22Rv1 (cell line): ENCODE results near the gene BANP.
"Not testable (repeated sequence)": the region's sequence is repeated elsewhere in the genome, so short reads cannot be mapped to it uniquely, and the experiment has no call there.

Experiments
- H3K27ac ChIP-seq: fragments of 450-650 bp; 2 replicates; pipeline ENCODE4 v1.5.1; 2017
- CTCF ChIP-seq: fragments of 450-650 bp; IDR thresholded peaks from 2 replicates; pipeline ENCODE4 v1.5.1; 2017; ENCODE audit warnings: mild to moderate bottlenecking
- ZFX ChIP-seq: fragments of 450-650 bp; IDR thresholded peaks from 2 replicates; pipeline ENCODE4 v1.6.1; 2017; ENCODE audit warnings: antibody characterized with exemption, borderline replicate concordance

Gene BANP

GRCh38 chr16:87993901-87994300 is 42.7 kb downstream of the BANP start:
- TF ChIP-seq ZFX, result no peak
- no peak for TF ChIP-seq CTCF

GRCh38 chr16:87995644-87996043 is 44.4 kb downstream of the BANP start:
- TF ChIP-seq CTCF (no peak), ZFX (no peak)
- H3K27ac ChIP-seq, result no peak overlapping the region

More at GRCh38 chr16:87993901-87994300, 42.7 kb downstream of the BANP start:
- H3K27ac ChIP-seq, result no peak overlapping the region

- H3K27ac ChIP-seq, result no peak overlapping the region
- no peak for TF ChIP-seq CTCF
- no peak for TF ChIP-seq ZFX
Observed at GRCh38 chr16:87996962-87997880, 46.0 kb downstream of the BANP start.

- H3K27ac ChIP-seq, result not testable (repeated sequence)
Observed at GRCh38 chr16:87998184-87998793, 47.1 kb downstream of the BANP start.

- H3K27ac ChIP-seq, result not testable (repeated sequence)
Observed at GRCh38 chr16:87998992-87999391, 47.8 kb downstream of the BANP start.

- no peak overlapping the region for H3K27ac ChIP-seq
- TF ChIP-seq ZFX (no peak), CTCF (no peak)
Observed at GRCh38 chr16:88002211-88002610, 51.0 kb downstream of the BANP start.

- TF ChIP-seq CTCF (no peak), ZFX (no peak)
- H3K27ac ChIP-seq, result no peak overlapping the region
Observed at GRCh38 chr16:88002749-88003148, 51.5 kb downstream of the BANP start.

GRCh38 chr16:88003316-88003715 is 52.1 kb downstream of the BANP start:
- TF ChIP-seq CTCF, result no peak
- no peak for TF ChIP-seq ZFX
- H3K27ac ChIP-seq, result no peak overlapping the region
